ENCODE data around the gene ANKRD37.
A peak's percentile ranks its signal among the peaks of the same experiment; 100 is the strongest.

ANKRD37 gene

GRCh38 chr4:185380320-185380719 lies 16.3 kb upstream of the ANKRD37 start:
- no peak for DNase-seq (ENCODE audit: low spot score)

DNA sequence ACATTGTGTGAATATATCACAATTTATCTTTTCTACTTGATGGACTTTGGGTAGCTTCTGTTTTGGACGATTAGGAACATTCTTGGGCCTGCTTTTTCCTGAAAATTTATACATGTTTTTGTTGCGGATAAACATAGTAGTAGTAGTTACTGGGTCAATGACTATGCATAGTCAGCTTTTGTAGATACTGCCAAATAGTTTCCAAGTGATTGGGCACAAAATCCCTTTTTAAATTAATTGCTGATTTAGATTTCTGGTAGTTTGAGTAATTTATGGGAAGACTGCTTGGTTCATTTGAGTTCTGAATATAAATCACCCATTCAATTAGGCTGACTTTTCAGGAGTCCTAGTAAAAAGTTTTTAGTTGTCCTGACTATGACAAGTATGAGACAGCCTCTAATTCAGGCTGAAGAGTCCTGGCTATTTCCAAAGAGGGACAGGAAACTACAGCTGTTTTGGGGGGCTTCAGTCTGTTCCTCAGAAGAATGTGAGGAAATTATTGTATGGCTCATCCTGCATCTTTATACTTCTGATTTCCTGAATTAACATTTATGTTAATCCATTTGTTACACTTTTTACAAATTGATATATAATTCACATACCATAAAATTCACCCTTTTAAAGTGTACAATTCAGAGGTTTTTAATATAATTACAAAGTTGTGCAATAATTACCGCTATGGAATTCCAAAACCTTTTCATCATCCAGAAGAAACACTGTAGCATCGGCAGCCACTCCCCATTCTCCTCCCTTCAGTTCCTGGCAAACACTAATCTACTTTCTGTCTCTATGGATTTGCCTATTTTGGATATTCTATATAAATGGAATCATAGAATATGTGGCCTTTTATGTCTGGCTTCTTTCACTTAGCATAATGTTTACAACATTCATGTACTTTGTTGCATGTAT lies 15.1 kb upstream of the ANKRD37 start:
- no peak for DNase-seq (ENCODE audit: low spot score)

DNA sequence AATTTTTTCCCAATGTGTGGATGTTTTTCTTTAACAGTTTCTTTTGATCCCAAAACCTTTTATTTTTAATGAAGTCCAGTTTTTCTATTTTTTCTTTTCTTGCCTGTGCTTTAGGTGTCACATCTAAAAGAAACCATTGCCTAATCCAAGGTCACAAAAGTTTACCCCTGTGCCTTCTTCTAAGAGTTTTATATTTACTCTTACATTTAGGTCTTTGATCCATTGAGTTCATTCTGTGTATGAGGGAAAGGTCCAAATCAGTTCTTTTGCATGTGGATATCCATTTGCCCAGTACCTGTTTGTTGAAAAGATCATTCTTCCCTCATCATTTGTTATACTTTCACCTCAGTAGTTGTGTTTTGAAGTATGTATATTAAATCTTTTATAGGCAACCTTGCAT lies 13.9 kb upstream of the ANKRD37 start:
- DNase-seq (ENCODE audit: low spot score) = no peak

- no peak for DNase-seq (ENCODE audit: low spot score)
Observed at GRCh38 chr4:185383451-185383850, 13.2 kb upstream of the ANKRD37 start.

- no peak for DNase-seq (ENCODE audit: low spot score)
Observed at GRCh38 chr4:185384061-185384460, 12.6 kb upstream of the ANKRD37 start.

- no peak for DNase-seq (ENCODE audit: low spot score)
Observed at GRCh38 chr4:185384930-185385331, 11.7 kb upstream of the ANKRD37 start.

- DNase-seq (ENCODE audit: low spot score) = no peak
Observed at GRCh38 chr4:185387957-185388356, 8.7 kb upstream of the ANKRD37 start.

- DNase-seq (ENCODE audit: low spot score) = no peak
Observed at GRCh38 chr4:185390941-185391340, 5.7 kb upstream of the ANKRD37 start.

DNA sequence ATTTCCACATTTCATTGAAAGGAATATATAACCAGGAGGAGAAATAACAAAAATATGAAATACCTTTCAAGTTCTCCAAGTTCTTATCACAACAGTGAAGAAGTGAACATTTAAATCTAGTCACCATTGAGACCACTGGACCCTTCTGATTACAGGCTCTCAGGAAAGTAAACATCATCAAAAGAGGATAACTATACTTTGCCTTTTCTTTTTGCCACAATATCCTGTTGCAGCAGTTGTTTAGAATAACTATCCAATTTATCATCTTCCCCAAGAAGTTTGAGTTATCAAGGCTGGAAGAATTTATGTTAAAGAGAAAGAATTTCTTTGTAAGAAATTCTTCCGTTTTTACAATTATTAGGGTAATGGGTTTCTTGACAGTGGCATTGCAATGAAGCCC lies 4.5 kb upstream of the ANKRD37 start:
- no peak for DNase-seq (ENCODE audit: low spot score)

GRCh38 chr4:185394568-185395237 lies 1.9 kb upstream of the ANKRD37 start:
- DNase-seq (ENCODE audit: low spot score) = peak; percentile 84

DNA sequence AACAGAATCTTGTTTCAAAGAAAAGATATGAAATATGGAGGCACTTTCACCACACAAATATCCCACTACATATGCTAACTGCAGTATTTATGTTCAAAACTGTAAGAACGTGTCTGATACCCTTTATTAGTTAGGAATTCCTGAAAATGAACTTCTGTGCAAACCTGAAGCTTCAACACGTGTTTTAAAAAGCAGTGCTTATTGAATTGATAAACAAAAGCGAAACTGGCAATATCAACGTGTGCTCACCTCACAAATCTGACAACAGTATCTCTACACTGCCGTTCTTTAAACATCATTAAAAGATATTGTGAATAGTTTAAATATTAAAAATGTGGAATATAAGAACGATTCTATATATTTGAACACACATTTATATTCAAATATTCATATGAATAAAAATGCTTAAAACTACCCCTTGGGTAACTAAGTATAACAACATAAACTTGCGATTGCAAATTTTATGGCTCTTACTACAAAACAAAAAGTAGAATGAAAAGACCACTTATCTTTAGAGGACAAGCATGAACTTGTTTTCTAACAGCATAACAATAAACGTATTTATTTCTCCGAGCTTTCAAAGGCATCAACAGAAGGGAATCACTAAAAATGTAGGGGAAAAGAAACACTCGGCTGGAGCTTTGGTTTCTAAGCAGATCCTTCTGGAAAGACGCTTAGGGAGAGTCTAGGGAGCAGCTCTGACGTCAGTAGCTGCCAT lies 1.2 kb upstream of the ANKRD37 start, which contains the start of gene LRP2BP:
Gene LRP2BP, minus strand, starts transcription at position 687 of the 718 bp plus-strand sequence. CDS start 17,738 bp downstream, outside the sequence.
- peak; percentile 44 for DNase-seq (ENCODE audit: low spot score)

DNA sequence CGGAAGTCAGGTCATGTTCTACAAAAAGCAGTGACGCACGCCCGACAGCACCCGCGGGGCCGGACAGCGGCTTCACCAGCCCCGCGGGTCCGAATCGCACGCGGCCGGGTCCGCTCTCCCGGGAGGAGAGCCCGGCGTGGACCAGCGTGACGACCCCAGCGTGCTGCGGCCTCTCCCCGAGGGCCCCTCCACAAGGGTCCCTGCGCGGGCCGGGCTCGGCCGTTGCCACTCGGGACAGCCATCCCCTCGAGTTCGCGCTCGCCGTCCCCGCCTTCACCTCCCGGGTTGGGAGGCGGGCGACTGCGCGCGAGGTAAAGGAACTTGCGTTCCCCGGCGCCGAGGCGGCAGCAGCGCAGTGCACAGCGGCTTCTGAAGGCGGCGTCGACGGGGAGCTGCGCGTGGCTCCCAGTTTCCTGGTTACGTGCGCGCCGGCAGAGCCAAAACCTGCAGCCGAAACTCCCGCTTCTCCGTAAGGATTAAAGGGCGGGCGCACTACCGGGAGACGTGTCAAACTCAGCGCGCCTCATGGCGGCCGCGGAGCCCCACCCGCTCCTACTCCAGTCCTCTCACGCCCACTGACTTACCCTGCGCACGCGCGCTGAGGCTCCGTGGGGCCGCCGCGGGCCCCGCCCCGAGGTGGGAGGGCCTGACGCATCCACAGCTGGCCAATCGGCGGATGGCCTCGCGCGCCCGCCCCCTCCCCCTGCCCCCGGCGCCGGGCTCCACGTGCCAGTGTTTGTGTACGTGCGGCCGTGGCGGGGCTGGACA lies 501 bp upstream of the ANKRD37 start:
- peak; percentile 96 for DNase-seq (ENCODE audit: low spot score)

DNA sequence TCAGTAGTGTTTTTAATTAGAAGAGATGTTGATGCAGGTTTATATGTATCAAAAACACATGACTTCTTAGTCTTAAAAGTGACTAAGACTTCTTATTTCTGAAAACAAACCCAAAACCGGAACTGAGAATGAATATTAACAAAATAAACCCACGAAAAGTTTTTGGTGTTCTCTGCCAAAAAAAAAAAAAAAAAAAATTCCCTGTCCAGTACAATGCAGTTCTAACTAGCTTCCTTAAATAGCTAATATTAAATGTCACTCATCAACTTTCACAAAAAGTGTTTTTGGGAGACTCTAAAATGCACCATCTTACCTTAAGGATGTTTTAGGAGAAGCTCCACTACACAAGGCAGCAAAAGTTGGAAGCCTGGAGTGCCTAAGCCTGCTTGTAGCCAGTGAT lies 2.0 kb downstream of the ANKRD37 start:
- no peak for DNase-seq (ENCODE audit: low spot score)

GRCh38 chr4:185399466-185399865 lies 2.8 kb downstream of the ANKRD37 start:
- DNase-seq (ENCODE audit: low spot score) = no peak

GRCh38 chr4:185404031-185404430 lies 7.4 kb downstream of the ANKRD37 start:
- DNase-seq (ENCODE audit: low spot score) = no peak

GRCh38 chr4:185405296-185405999 lies 8.8 kb downstream of the ANKRD37 start:
- no peak for DNase-seq (ENCODE audit: low spot score)

GRCh38 chr4:185408432-185408831 lies 11.8 kb downstream of the ANKRD37 start:
- DNase-seq (ENCODE audit: low spot score) = no peak

DNA sequence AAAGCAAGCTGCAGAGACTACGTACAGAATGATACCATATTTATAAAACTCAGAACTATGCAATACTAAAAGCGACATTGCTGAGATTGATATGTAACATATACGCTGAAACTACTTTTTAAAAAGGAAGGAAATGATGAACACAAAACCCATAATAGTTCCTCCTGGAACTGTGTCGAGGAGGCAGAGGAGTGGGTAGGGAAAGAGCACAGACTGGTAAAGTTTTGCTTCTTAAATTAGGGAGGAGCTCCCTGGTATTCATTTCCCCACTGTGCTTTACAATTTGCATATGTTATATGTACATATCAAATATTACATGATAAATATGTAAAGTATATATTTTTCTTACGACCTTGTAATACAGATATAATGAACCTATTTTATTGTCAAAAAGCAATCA lies 15.2 kb downstream of the ANKRD37 start:
- DNase-seq (ENCODE audit: low spot score) = no peak

- no peak for DNase-seq (ENCODE audit: low spot score)
Observed at GRCh38 chr4:185412412-185412811, 15.8 kb downstream of the ANKRD37 start.

GRCh38 chr4:185416955-185417354 lies 20.3 kb downstream of the ANKRD37 start:
- DNase-seq (ENCODE audit: low spot score) = no peak

Data from RKO (cell line).